ENCODE measurements around the gene ZNF469.

DNA sequence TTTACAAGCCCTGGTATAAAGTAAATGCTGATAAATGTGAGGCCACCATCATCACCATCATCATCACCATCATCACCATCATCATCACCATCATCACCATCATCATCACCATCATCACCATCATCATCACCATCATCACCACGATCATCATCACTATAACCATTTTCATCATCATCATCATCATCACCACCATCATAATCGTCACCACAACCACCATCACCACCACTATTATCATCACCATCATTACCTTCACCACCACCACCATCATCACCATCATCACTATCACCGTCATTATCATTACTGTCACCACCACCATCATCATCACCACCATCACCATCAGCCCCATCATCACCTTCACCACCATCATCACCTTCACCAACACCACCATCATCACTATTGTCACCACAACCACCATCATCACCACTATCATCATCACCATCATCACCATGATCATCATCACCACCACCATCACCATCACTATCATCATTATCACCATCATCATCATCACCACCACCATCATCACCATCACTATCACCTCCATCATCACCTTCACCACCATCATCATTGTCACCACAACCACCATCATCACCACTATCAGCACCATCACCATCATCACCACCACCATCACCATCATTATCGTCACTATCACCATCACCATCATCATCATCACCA is 16.6 kb upstream of the ZNF469 start:
- TF ChIP-seq, protein P1, sequence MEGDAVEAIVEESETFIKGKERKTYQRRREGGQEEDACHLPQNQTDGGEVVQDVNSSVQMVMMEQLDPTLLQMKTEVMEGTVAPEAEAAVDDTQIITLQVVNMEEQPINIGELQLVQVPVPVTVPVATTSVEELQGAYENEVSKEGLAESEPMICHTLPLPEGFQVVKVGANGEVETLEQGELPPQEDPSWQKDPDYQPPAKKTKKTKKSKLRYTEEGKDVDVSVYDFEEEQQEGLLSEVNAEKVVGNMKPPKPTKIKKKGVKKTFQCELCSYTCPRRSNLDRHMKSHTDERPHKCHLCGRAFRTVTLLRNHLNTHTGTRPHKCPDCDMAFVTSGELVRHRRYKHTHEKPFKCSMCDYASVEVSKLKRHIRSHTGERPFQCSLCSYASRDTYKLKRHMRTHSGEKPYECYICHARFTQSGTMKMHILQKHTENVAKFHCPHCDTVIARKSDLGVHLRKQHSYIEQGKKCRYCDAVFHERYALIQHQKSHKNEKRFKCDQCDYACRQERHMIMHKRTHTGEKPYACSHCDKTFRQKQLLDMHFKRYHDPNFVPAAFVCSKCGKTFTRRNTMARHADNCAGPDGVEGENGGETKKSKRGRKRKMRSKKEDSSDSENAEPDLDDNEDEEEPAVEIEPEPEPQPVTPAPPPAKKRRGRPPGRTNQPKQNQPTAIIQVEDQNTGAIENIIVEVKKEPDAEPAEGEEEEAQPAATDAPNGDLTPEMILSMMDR (IDR thresholded peaks at IDR 0.05; ENCODE audit: low read depth, low read length), result no peak
- no peak for TF ChIP-seq EZH2phosphoT487 (IDR thresholded peaks at IDR 0.05; ENCODE audit: low read depth)
